K562 (cell line): ENCODE measurements around the gene VMP1. TPM values are rescaled to one million over a fixed set of nuclear protein-coding genes. Genes with fewer than 3 reads are reported as not detected.

Source experiments
- HDGF ChIP-seq: fragments of 450-650 bp; IDR thresholded peaks from 2 replicates; pipeline ENCODE4 v1.6.1; 2016
- ZNF707 ChIP-seq: fragments of 250-450 bp; sonication (Bioruptor Pico); conservative IDR thresholded peaks from 2 replicates; pipeline ENCODE4 v1.8.0; 2022; ENCODE audit warnings: inconsistent platforms, mild to moderate bottlenecking, moderate library complexity
- polyA plus RNA-seq, 8 experiments: library from polyadenylated mRNA; depleted of rRNA in 4 of 8; stranded (reverse) in 5 of 8; unstranded in 3 of 8; fragments of >200 nt; fragmentation: Nextera tagmentation in 2 of 8; fragmentation: Illumina TruSeq in 1 of 8; extraction: Ambion mirVana in 2 of 8; extraction: Trizol in 1 of 8; gene quantifications; 2 replicates each; pipeline versions ENCODE4 v1.2.1 to v1.2.3, GENCODE V29; 2011 to 2014; ENCODE audit warnings: inconsistent platforms in 1 of 8, missing spikeins in 1 of 8
- total RNA-seq, 7 experiments: library from RNA; depleted of rRNA in 6 of 7; stranded (reverse); fragments of >200 nt in 6 of 7; fragmentation: Illumina TruSeq in 2 of 7; extraction: Trizol in 2 of 7; gene quantifications; 2 replicates each; pipeline versions ENCODE4 v1.2.1 to v1.2.3, GENCODE V29; 2011 to 2021; ENCODE audit warnings: low replicate concordance in 1 of 7
- TF ChIP-seq, protein P1 (sequence below), 2 experiments: fragments of 450-650 bp; formaldehyde crosslinking in 1 of 2; IDR thresholded peaks; 2 replicates each; pipeline versions ENCODE4 v1.4.0 to v1.6.1; 2014 to 2020; ENCODE audit warnings: mild to moderate bottlenecking in 2 of 2, borderline replicate concordance in 1 of 2, low read depth in 1 of 2
- TF ChIP-seq, protein P2 (sequence below): sonication (generic); formaldehyde crosslinking; IDR thresholded peaks from 2 replicates; pipeline ENCODE4 v1.8.0; 2022; ENCODE audit warnings: mild to moderate bottlenecking, missing genetic modification reagents

The VMP1 gene
- total and polyA plus RNA-seq, 9 of the 15 experiments (the other 6 are each of a cell fraction or from before 2014, with no cell fraction given), result 123 to 304 (median 151) TPM

DNA sequence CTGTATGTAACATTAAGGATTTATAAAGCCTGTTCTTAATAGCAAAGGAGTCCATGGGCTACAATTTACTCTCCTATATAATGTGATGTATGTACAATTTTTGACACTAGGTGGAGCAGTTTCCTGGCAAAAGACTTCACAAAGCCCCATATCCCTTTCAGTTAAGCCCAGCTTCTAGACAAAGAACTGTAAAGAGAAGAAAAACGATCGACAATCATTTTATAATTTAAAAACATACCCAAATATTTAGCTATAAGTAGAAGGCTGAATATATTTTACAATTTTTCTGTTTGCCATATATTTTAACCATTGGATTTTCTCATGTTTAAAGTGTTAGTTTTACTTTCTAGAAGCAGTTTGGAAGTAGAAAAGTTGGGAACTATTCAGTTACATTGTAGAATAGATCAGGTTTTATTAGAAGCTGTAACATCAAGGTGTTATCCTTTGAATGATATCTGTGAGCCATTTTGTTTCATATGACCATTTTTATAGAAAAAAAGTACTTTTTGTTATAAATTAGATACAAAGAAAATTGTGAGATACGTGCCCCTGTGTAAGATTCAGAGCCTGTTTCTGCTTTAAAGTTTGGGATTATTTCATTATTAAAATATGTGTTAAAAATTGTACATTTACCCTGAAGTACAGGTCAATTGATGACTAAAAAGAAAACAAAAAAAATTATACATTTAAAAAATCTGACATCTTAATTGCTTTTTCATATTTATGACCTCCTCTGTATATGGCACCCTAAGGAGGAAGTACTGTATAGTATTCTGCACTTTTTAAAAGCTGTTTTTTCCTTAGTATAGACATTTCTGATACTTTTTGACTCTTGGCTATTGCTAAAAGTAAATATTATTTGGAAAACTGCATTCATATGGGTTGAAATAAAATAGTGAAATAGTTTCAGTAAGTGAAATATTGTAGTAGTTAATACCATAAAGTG is 46.3 kb downstream of the VMP1 start (continued):
- TF ChIP-seq, protein P1, sequence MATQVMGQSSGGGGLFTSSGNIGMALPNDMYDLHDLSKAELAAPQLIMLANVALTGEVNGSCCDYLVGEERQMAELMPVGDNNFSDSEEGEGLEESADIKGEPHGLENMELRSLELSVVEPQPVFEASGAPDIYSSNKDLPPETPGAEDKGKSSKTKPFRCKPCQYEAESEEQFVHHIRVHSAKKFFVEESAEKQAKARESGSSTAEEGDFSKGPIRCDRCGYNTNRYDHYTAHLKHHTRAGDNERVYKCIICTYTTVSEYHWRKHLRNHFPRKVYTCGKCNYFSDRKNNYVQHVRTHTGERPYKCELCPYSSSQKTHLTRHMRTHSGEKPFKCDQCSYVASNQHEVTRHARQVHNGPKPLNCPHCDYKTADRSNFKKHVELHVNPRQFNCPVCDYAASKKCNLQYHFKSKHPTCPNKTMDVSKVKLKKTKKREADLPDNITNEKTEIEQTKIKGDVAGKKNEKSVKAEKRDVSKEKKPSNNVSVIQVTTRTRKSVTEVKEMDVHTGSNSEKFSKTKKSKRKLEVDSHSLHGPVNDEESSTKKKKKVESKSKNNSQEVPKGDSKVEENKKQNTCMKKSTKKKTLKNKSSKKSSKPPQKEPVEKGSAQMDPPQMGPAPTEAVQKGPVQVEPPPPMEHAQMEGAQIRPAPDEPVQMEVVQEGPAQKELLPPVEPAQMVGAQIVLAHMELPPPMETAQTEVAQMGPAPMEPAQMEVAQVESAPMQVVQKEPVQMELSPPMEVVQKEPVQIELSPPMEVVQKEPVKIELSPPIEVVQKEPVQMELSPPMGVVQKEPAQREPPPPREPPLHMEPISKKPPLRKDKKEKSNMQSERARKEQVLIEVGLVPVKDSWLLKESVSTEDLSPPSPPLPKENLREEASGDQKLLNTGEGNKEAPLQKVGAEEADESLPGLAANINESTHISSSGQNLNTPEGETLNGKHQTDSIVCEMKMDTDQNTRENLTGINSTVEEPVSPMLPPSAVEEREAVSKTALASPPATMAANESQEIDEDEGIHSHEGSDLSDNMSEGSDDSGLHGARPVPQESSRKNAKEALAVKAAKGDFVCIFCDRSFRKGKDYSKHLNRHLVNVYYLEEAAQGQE (IDR thresholded peaks at IDR 0.05; ENCODE audit: borderline replicate concordance), result peak; percentile 90
- TF ChIP-seq, protein P1 (CRISPR knock-in tag; IDR thresholded peaks at IDR 0.05; ENCODE audit: low read depth), result no peak
- TF ChIP-seq ZNF707 (CRISPR knock-in tag) (no peak), HDGF (no peak)
- TF ChIP-seq, protein P2, sequence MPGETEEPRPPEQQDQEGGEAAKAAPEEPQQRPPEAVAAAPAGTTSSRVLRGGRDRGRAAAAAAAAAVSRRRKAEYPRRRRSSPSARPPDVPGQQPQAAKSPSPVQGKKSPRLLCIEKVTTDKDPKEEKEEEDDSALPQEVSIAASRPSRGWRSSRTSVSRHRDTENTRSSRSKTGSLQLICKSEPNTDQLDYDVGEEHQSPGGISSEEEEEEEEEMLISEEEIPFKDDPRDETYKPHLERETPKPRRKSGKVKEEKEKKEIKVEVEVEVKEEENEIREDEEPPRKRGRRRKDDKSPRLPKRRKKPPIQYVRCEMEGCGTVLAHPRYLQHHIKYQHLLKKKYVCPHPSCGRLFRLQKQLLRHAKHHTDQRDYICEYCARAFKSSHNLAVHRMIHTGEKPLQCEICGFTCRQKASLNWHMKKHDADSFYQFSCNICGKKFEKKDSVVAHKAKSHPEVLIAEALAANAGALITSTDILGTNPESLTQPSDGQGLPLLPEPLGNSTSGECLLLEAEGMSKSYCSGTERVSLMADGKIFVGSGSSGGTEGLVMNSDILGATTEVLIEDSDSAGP (CRISPR knock-in tag), result no peak
